ENCODE results near the gene RNF130. TPM values are rescaled to one million over a fixed set of nuclear protein-coding genes. Genes with fewer than 3 reads are reported as not detected.

The RNF130 gene
- total RNA-seq, 2 donors from 2014 or later = 39.7 to 52.1 TPM

- ATAC-seq = no peak
- intact Hi-C loops (cut with DNase I, micrococcal nuclease) = no loop called here
- DNase-seq = no peak
Observed at GRCh38 chr5:180107005-180107404, 35.4 kb upstream of the RNF130 start.

GRCh38 chr5:180105827-180106312, 34.3 kb upstream of the RNF130 start:
- ATAC-seq (no peak), DNase-seq (no peak)
- intact Hi-C loops (cut with DNase I, micrococcal nuclease) = no loop called here

DNA sequence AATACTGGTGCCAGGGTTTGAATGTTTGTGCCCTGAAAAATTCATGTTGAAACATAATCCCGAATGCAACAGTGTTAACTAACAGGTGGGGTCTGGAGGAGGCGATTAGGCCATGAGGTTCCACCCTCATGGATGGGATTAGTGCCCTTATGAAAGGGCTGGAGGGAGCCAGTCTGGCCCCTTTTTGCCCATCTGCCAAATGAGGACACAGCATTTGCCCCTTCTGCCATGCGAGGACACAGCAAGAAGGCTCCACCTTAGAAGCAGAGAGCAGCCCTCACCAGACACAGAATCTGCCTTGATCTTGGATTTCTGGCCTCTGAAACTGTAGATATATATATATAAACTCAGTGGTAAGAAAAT, 32.6 kb upstream of the RNF130 start:
- DNase-seq = no peak
- intact Hi-C loops (cut with DNase I, micrococcal nuclease) = no loop called here
- ATAC-seq = no peak

- DNase-seq (no peak), ATAC-seq (no peak)
- intact Hi-C loops (cut with DNase I, micrococcal nuclease) = no loop called here
Observed at GRCh38 chr5:180103487-180104167, 32.1 kb upstream of the RNF130 start.

DNA sequence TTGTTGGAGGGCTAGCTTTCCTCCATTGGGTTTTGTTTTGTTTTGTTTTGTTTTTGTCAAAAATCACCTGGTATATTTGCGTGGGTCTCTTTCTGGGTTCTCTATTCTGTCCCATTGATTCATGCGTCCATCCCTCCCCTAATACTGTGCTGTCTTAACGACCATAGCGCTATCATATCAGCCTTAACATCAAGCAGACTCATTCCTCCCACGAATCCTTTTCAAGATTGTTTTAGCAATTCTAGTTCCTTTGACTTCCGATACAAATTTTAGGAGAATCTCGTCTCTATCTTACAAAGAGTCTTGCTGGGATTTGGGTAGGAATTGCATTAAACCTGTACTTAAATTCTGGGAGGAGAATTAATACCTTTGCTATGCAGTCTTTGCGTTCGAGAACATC, 31.1 kb upstream of the RNF130 start:
- ATAC-seq = no peak
- intact Hi-C loops (cut with DNase I, micrococcal nuclease) = no loop called here
- DNase-seq = no peak

DNA sequence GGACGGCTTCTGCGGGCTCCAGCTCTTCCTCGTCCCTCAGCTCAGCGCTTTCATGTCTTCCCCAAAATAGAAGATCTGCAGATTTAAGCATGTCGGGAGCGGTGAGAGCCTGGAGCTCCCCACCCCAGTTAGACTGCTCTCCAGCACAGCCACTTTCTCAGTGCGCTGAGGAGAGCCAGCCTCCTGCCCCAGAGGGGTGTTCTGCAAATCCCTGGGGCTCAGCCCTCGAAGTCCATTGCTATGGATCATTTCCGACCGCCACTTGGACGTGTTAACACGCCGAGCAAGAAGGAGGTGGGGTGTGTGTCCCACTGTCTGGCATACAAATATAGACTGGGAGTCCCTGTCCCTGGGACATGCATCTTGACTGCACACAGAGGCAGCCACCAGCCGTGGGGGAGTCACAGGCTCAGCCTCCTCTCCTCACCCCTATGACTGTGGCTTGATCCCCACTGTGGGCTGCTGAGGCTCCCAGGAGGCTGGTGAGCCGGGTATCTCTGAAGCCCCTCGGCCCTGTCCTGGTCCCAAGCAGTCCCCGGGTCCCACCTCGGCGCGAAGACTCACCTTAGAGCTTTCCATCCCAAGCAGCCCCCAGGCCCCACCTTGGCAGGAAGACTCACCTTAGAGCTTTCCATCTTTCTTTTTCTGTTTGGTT, 30.0 kb upstream of the RNF130 start:
- DNase-seq (no peak), ATAC-seq (no peak)
- intact Hi-C loops (cut with DNase I, micrococcal nuclease) = no loop called here

GRCh38 chr5:180100621-180101450, 29.3 kb upstream of the RNF130 start:
- ATAC-seq (no peak), DNase-seq (no peak)
- intact Hi-C loops (cut with DNase I, micrococcal nuclease) = no loop called here

DNA sequence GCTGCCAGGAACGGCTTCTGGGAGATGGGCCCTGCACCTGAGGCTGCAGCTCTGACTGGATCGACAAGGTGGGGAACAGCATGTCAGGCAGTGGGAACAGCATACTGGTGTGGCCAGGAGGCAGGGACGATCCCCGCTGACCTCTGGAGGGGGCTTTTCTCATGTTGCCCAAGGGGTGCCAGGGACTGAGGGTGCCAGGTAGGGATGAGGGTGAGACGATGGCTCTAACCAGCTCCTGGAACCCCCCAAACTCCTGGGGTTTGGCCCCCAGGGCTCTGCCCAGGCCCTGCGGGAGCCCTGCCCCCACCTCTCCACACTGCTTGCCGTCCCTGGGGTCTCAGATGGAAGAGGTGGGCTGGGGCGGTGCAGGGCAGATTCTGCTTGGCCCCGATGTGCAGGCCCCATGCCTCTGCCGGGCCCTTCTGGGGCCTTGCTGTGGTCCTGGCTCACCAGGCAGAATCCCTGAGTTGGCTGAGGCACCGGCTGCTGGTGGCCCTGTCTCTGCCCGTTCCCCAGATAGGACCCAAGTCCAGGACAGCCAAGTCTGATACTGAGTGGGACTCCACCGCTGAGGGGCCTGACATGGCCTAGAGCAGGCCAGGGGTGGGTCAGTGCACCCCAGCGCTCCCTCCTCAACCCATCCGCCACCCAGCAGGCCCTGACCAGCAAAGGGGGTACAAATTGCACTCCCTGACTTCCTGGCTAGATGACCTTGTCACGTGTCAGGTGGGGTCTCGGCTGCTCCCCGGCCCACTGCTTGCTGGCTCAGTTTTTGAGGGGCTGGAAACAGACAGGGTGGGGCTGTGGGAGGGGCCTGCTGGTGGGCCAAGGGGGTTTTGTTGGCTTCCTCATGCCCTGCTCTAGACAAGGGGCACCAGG, 28.4 kb upstream of the RNF130 start:
- ATAC-seq (no peak), DNase-seq (no peak)
- intact Hi-C loops (cut with DNase I, micrococcal nuclease) = no loop called here

DNA sequence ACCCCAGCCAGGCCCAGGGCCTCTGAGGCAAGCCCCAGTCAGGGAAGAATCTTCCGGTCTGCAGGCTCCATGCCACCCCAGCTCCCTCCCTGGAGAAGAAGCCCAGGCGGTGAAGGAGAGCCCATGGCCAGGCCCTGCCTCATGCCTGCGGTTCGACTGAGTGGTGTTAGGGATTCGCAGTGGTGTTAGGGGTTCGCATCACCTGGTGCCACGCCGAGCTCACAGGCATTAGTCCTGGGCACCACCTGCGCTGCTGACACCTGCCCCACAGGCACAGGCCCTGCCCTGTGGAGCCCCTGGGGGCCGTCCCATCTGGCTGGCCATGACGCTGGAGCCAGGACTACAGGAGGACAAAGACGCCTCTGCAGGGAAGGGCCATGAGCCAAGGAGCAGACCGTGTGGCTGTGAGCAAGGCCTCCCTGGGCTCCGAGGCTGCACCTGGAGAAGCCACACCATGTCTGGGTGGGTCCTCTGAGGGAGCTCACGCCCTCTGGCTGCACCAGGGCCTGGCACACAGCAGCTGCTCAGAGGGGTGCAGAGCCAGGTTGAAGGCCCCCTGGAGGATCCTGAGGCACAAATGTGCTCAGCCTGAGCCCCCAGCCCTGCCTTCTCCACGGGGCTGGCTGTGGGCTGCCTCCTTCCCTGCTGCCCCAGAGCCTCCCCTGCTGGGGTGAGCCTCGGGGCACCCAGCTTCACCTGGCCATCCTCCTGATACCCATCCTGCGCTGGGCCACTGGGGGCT, 27.6 kb upstream of the RNF130 start:
- no peak for DNase-seq
- no peak for ATAC-seq
- intact Hi-C loops (cut with DNase I, micrococcal nuclease) = no loop called here

DNA sequence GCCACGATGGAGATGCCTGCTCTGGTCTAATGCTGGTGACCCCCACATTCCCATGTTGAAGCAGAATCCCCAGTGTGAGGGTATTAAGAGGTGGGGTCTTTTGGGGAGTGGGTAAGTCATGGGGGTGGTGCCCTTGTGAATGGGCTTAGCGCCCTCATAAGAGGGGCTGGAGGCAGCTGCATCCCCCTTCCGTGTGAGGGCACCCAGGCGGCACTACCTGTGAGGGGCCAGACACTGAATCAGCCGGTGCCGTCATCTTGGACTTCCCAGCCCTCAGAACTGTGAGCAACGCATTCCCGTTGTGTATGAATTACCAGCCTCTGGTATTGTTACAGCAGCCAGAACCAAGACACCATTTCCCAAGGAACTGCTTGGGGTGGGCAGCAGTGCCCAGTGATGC, 27.0 kb upstream of the RNF130 start:
- DNase-seq = no peak
- no peak for ATAC-seq
- intact Hi-C loops (cut with DNase I, micrococcal nuclease) = no loop called here

DNA sequence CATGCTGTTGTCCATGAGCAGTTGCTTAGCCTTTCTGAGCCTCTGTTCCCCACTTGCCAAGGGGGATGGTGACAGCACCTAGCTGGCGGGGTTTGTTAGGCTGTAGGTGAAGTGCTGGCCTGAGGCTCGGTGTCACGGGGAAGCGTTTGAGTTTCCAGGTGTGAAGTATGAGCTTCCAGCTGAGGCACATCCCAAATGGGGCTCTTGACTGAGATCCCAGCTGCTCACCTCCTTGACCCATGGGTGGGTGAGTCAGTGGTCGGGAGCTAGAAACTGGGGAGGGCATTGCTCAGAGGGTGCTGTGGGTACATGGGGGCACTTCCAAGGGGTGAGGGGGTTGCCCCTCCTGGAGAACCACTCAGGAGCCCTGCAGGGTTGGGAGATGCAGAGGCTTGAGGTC, 26.4 kb upstream of the RNF130 start:
- ATAC-seq = no peak
- no peak for DNase-seq
- intact Hi-C loops (cut with DNase I, micrococcal nuclease) = no loop called here

GRCh38 chr5:180097163-180097894, 25.8 kb upstream of the RNF130 start:
- intact Hi-C loops (cut with DNase I, micrococcal nuclease) = no loop called here
- ATAC-seq = no peak
- no peak for DNase-seq

- intact Hi-C loops (cut with DNase I, micrococcal nuclease) = no loop called here
- DNase-seq = no peak
- no peak for ATAC-seq
Observed at GRCh38 chr5:180096616-180097015, 25.1 kb upstream of the RNF130 start.

DNA sequence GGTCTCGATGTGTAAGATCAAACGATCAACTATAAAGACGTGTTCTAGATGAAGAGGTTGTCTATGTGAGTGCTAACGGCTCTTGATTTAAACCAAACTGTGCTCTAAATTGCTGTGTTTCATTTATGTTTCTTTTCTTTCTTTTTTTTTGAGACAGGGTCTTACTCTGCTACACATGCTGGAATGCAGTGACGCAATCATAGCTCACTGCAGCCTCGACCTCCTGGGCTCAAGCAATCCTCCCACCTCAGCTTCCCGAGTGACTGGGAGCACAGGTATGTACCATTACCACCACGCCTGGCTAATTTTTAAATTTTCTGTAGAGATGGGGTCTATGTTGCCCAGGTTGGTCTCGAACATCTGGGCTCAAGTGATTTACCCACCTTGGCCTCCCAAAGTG, 24.0 kb upstream of the RNF130 start:
- DNase-seq (no peak), ATAC-seq (no peak)
- intact Hi-C loops (cut with DNase I, micrococcal nuclease) = no loop called here

DNA sequence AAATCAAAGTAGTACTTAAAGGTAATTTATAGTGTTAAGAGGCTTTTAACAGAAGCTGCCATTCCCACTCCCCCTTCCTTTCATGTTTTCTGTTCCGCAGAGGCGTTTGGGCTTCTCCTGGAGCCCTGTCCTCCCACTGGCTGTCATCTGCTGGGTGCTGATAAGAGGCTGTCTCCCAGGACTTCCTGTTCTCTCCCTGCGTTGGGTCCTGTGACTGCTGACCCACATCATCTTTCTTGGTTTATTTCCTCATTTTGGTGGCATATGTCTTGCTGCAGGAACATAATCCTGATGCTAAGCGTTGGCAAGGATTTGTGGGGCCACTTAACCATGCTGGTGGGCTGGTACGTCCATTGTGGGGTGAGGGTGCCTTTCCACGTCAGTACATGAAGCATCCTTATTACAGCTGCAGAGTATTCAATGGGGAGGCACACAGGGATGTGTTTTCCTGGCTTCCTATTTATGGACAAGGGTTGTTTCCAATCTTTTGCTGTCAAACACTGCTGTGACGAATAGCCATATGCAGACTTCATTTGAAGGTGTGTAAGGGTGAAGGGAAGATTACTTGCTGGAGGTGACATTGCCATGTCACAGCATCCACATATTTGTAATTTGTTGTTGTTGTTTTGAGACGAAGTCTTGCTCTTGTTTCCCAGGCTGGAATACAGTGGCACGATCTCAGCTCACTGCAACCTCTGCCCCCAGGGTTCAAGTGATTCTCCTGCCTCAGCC, 22.3 kb upstream of the RNF130 start:
- ATAC-seq = no peak
- intact Hi-C loops (cut with DNase I, micrococcal nuclease) = no loop called here
- DNase-seq = no peak

- intact Hi-C loops (cut with DNase I, micrococcal nuclease) = no loop called here
- DNase-seq = no peak
- no peak for ATAC-seq
Observed at GRCh38 chr5:180093241-180093640, 21.7 kb upstream of the RNF130 start.
